Measurements from ENCODE around the gene UNCX. TPM values are rescaled to one million over a fixed set of nuclear protein-coding genes. Genes with fewer than 3 reads are reported as not detected.
"Not testable (repeated sequence)": the region's sequence is repeated elsewhere in the genome, so short reads cannot be mapped to it uniquely, and the experiment has no call there.

The UNCX gene
- total RNA-seq, 1 donor from 2014 or later = not detected

- Mint-ChIP-seq H3K4me3 (ENCODE audit: low read depth) (no peak overlapping the region), H3K27ac (no peak overlapping the region), H3K27me3 (ENCODE audit: low read depth) (peaks cover 8% of the 10 kb centered on the region), H3K9me3 (no peaks in the 10 kb centered on the region), H3K36me3 (ENCODE audit: low read depth) (no peaks in the 10 kb centered on the region), H3K4me1 (ENCODE audit: low read depth) (no peaks in the 10 kb centered on the region)
- intact Hi-C loops (cut with micrococcal nuclease) = no loop called here
- no peak for DNase-seq (ENCODE audit: low spot score)
Observed at GRCh38 chr7:1204460-1205140, 28.1 kb upstream of the UNCX start.

DNA sequence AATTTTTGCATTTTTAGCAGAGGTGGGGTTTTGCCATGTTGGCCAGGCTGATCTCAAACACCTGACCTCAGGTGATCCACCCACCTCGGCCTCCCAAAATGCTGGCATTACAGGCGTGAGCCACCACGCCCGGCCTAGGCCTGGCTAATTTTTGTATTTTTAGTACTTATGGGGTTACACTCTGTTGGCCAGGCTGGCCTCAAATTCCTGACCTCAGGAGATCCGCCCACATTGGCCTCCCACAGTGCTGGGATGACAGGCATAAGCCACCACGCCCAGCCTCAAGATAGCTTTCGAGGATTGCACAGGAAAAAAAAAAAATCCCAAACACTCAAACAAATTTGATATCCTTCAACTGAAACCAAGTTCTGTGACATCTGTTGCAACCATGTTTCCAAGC lies 26.9 kb upstream of the UNCX start:
- H3K4me3 Mint-ChIP-seq (ENCODE audit: low read depth) = not testable (repeated sequence)

GRCh38 chr7:1209097-1209496 lies 23.6 kb upstream of the UNCX start:
- H3K27me3 Mint-ChIP-seq (ENCODE audit: low read depth) = peaks cover 20% of the 10 kb centered on the region
- H3K4me1 Mint-ChIP-seq (ENCODE audit: low read depth) = no peaks in the 10 kb centered on the region
- no peaks in the 10 kb centered on the region for H3K36me3 Mint-ChIP-seq (ENCODE audit: low read depth)
- no peaks in the 10 kb centered on the region for H3K9me3 Mint-ChIP-seq
- intact Hi-C loops (cut with micrococcal nuclease) = no loop called here
- H3K4me3 Mint-ChIP-seq (ENCODE audit: low read depth) = no peak overlapping the region
- DNase-seq (ENCODE audit: low spot score) = no peak
- no peak overlapping the region for H3K27ac Mint-ChIP-seq

More for the DNA sequence above, 26.9 kb upstream of the UNCX start:
- DNase-seq (ENCODE audit: low spot score); H3K4me1 Mint-ChIP-seq (ENCODE audit: low read depth); H3K27ac Mint-ChIP-seq; H3K36me3 Mint-ChIP-seq (ENCODE audit: low read depth); intact Hi-C loops (cut with micrococcal nuclease); H3K9me3 Mint-ChIP-seq: not testable (repeated sequence)
- H3K27me3 Mint-ChIP-seq (ENCODE audit: low read depth) = peaks cover 14% of the 10 kb centered on the region

GRCh38 chr7:1210321-1210978 lies 22.2 kb upstream of the UNCX start:
- intact Hi-C loops (cut with micrococcal nuclease) = no loop called here
- Mint-ChIP-seq H3K27me3 (ENCODE audit: low read depth) (peaks cover 20% of the 10 kb centered on the region), H3K4me3 (ENCODE audit: low read depth) (no peak overlapping the region), H3K4me1 (ENCODE audit: low read depth) (no peaks in the 10 kb centered on the region), H3K36me3 (ENCODE audit: low read depth) (no peaks in the 10 kb centered on the region), H3K9me3 (no peaks in the 10 kb centered on the region), H3K27ac (no peak overlapping the region)
- DNase-seq (ENCODE audit: low spot score) = no peak

GRCh38 chr7:1210979-1211608 lies 21.6 kb upstream of the UNCX start:
- H3K27me3 Mint-ChIP-seq (ENCODE audit: low read depth) = peaks cover 21% of the 10 kb centered on the region
- DNase-seq (ENCODE audit: low spot score) = no peak
- no peak overlapping the region for H3K27ac Mint-ChIP-seq
- no peaks in the 10 kb centered on the region for H3K9me3 Mint-ChIP-seq
- H3K4me3 Mint-ChIP-seq (ENCODE audit: low read depth) = no peak overlapping the region
- no peaks in the 10 kb centered on the region for H3K36me3 Mint-ChIP-seq (ENCODE audit: low read depth)
- intact Hi-C loops (cut with micrococcal nuclease) = no loop called here
- H3K4me1 Mint-ChIP-seq (ENCODE audit: low read depth) = no peaks in the 10 kb centered on the region

GRCh38 chr7:1211611-1212010 lies 21.1 kb upstream of the UNCX start:
- intact Hi-C loops (cut with micrococcal nuclease) = no loop called here
- Mint-ChIP-seq H3K4me1 (ENCODE audit: low read depth) (no peaks in the 10 kb centered on the region), H3K36me3 (ENCODE audit: low read depth) (no peaks in the 10 kb centered on the region), H3K9me3 (no peaks in the 10 kb centered on the region), H3K27ac (no peak overlapping the region), H3K27me3 (ENCODE audit: low read depth) (peaks cover 21% of the 10 kb centered on the region), H3K4me3 (ENCODE audit: low read depth) (no peak overlapping the region)
- DNase-seq (ENCODE audit: low spot score) = no peak

- H3K27me3 Mint-ChIP-seq (ENCODE audit: low read depth) = peaks cover 21% of the 10 kb centered on the region
- H3K4me1 Mint-ChIP-seq (ENCODE audit: low read depth); H3K36me3 Mint-ChIP-seq (ENCODE audit: low read depth); H3K9me3 Mint-ChIP-seq; DNase-seq (ENCODE audit: low spot score); intact Hi-C loops (cut with micrococcal nuclease); H3K27ac Mint-ChIP-seq; H3K4me3 Mint-ChIP-seq (ENCODE audit: low read depth): not testable (repeated sequence)
Observed at GRCh38 chr7:1212025-1212424, 20.6 kb upstream of the UNCX start.

DNA sequence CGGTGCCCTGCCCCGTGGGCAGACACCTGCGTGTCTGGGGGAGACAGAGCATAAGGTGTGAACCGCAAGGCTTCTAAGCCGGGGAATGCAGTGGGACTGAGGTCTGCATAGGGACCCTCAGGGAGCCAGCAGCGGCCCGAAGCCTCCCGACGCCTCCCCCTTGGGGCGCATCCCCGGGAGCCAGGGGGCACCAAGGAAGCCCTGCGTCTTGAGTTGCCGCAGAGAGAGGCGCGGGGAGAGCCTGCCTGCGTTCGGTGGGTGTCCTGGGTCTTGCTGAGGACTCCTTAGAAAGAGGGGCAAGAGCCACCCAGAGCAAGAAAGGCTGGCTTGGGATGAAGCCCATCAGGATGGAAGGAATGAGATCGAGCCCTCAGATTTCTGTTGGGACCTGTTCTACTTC lies 18.2 kb upstream of the UNCX start:
- DNase-seq (ENCODE audit: low spot score) = no peak
- no peaks in the 10 kb centered on the region for H3K9me3 Mint-ChIP-seq
- peaks cover 18% of the 10 kb centered on the region for H3K27me3 Mint-ChIP-seq (ENCODE audit: low read depth)
- no peak overlapping the region for H3K27ac Mint-ChIP-seq
- no peaks in the 10 kb centered on the region for H3K4me1 Mint-ChIP-seq (ENCODE audit: low read depth)
- no peaks in the 10 kb centered on the region for H3K36me3 Mint-ChIP-seq (ENCODE audit: low read depth)
- intact Hi-C loops (cut with micrococcal nuclease) = no loop called here
- H3K4me3 Mint-ChIP-seq (ENCODE audit: low read depth) = no peak overlapping the region

- Mint-ChIP-seq H3K4me3 (ENCODE audit: low read depth) (no peak overlapping the region), H3K27ac (no peak overlapping the region), H3K9me3 (no peaks in the 10 kb centered on the region), H3K36me3 (ENCODE audit: low read depth) (no peaks in the 10 kb centered on the region), H3K27me3 (ENCODE audit: low read depth) (peaks cover 27% of the 10 kb centered on the region), H3K4me1 (ENCODE audit: low read depth) (no peaks in the 10 kb centered on the region)
- DNase-seq (ENCODE audit: low spot score) = no peak
- intact Hi-C loops (cut with micrococcal nuclease) = no loop called here
Observed at GRCh38 chr7:1218541-1219165, 14.0 kb upstream of the UNCX start.

GRCh38 chr7:1219498-1219897 lies 13.2 kb upstream of the UNCX start:
- Mint-ChIP-seq H3K27me3 (ENCODE audit: low read depth) (peaks cover 29% of the 10 kb centered on the region), H3K36me3 (ENCODE audit: low read depth) (no peaks in the 10 kb centered on the region), H3K27ac (no peak overlapping the region), H3K4me1 (ENCODE audit: low read depth) (no peaks in the 10 kb centered on the region), H3K9me3 (no peaks in the 10 kb centered on the region), H3K4me3 (ENCODE audit: low read depth) (no peak overlapping the region)
- no peak for DNase-seq (ENCODE audit: low spot score)
- intact Hi-C loops (cut with micrococcal nuclease) = no loop called here

DNA sequence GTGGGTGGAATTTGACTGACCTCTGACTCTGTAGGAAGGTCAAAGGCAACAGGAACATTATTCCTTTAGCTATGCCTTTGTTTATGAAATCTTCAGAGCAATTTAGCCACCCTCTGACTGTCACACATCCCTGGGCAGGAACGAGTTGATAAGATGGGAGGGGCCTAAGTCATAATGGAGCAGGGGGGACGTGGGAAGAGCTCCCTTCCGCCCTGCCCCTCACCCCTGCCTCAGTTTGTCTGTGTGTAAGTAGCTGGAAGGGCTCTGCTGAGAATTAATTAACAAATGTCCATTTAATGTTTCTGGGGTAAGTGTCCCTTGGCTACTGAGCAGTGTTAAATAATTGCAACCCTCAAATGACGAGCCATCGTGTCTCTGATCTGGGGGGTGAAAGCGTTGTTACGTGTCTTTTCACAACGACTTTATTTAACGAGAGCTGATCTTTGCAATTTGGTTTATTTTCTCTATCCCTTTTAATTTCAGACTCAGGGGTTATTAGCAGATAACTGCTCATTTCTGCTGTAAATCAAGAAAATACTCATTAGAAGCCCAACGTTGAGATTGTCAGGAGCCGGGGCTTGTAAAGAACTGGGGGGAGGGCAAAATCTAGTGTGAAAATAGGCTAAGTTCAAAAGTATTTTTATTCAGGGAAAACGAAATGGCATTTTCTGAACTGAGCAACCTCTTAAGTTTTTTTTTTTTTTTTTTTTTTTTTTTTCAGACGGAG lies 12.5 kb upstream of the UNCX start:
- no peak overlapping the region for H3K4me3 Mint-ChIP-seq (ENCODE audit: low read depth)
- H3K27ac Mint-ChIP-seq = no peak overlapping the region
- H3K4me1 Mint-ChIP-seq (ENCODE audit: low read depth) = no peaks in the 10 kb centered on the region
- intact Hi-C loops (cut with micrococcal nuclease) = no loop called here
- peaks cover 32% of the 10 kb centered on the region for H3K27me3 Mint-ChIP-seq (ENCODE audit: low read depth)
- H3K36me3 Mint-ChIP-seq (ENCODE audit: low read depth) = no peaks in the 10 kb centered on the region
- no peaks in the 10 kb centered on the region for H3K9me3 Mint-ChIP-seq
- no peak for DNase-seq (ENCODE audit: low spot score)

DNA sequence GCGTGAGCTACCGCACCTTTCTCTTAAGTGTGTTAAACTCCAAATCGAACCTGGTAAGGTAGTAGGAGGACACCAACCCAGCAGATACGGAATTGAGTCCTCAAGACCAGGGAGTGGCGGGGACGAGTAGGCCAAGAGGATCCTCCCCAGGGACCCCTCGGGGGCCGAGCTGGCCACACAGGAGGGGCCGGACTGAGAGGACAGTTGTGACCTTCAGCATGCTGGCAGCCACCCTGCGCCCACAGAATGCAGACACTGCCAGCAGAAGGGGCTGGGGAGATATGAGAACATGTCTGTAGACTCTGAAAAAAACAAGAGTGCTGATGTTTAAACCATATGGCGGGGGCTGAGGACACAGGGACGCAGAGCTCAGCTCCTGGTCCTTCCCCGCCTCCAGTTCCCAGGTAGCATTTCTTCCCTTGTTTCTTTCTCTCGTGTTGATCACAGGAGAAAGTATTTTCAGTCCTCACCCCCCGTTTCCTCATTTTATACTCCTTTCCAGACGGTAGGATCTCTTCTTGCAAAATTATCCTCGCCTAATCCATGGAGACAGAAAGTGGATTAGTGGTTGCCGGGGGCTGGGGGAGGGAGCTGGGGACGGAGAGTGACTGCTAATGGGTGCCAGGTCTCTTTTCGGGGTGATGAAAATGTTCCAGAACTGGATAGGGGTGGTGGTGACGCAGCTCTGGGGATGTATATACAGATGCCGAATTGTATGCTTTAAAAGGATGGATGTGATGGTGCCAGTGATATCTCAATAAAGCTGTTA lies 11.5 kb upstream of the UNCX start:
- no peaks in the 10 kb centered on the region for H3K4me1 Mint-ChIP-seq (ENCODE audit: low read depth)
- H3K27me3 Mint-ChIP-seq (ENCODE audit: low read depth) = peaks cover 37% of the 10 kb centered on the region
- H3K4me3 Mint-ChIP-seq (ENCODE audit: low read depth) = no peak overlapping the region
- no peak for DNase-seq (ENCODE audit: low spot score)
- no peaks in the 10 kb centered on the region for H3K9me3 Mint-ChIP-seq
- H3K27ac Mint-ChIP-seq = no peak overlapping the region
- intact Hi-C loops (cut with micrococcal nuclease) = no loop called here
- H3K36me3 Mint-ChIP-seq (ENCODE audit: low read depth) = no peaks in the 10 kb centered on the region
